ENCODE measurements around the gene PIGU.
"Not testable (repeated sequence)": the region's sequence is repeated elsewhere in the genome, so short reads cannot be mapped to it uniquely, and the experiment has no call there.

PIGU gene

DNA sequence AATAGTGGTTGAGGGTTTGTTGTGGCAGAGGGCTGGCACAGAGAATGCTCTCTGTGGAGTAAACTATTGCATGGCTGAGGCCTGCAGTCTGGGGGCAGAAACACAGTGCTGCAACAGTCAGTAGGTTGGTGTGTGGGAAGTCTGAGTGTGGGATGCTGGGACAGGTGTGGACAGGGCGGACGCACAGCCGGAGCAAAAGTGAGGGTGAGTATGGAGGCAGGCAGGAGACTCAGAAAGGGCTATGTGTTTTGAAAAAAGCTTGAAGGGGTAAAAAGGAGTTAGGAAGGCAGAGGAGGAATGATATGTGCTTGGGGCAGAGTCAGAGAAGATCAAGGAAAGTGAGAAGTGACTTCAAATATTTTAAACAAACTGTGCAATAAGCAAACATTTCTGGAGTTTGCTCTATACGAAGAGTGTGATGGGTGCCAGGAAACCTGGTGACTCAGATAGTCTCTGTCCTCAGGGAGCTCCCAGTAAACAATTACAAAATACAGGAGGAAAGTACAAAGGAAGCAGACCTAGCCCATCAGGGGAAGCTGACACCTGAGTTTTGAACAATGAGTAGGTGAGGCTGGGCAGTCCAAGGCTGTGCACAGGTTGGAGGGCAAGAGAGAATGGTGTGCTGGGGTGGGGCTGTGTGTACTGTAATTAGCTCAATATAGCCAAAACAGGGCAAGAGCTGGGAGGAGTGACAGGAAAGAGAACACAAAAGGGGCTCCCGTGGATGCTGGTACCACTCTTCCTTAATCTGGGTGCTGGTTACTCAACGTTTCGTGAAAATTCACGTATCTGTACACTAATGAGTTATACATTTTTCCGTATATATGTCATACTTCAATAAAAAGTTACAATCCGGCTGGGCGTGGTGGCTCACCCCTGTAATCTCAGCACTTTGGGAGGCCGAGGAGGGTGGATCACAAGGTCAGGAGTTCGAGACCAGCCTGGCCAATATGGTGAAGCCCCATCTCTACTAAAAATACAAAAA is 55.2 kb downstream of the PIGU start:
- no peak for DNase-seq (ENCODE audit: low spot score)

GRCh38 chr20:34621036-34621343 is 55.9 kb downstream of the PIGU start:
- DNase-seq (ENCODE audit: low spot score): no peak

- DNase-seq (ENCODE audit: low spot score): no peak
Measured at GRCh38 chr20:34618676-34619075, 58.2 kb downstream of the PIGU start.

GRCh38 chr20:34616913-34617312 is 60.0 kb downstream of the PIGU start:
- DNase-seq (ENCODE audit: low spot score): not testable (repeated sequence)

DNA sequence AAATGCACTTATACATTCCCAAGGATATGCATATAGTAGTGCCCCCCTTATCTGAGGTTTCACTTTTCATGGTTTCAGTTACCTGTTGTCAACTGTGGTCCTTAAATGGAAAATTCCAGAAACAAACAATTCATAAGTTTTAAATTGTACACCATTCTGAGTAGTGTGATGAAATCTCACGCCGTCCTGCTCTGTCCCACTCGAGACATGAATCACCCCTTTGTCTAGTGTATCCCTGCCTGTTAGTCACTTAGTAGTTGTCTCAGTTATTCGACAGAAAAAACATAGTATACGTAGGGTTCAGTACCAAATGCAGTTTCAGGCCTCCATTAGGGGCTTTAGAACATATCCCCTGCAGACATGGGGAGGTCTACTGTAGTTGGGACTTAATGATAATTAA is 61.4 kb downstream of the PIGU start:
- no peak for DNase-seq (ENCODE audit: low spot score)

GRCh38 chr20:34611976-34612375 is 64.9 kb downstream of the PIGU start:
- not testable (repeated sequence) for DNase-seq (ENCODE audit: low spot score)

DNA sequence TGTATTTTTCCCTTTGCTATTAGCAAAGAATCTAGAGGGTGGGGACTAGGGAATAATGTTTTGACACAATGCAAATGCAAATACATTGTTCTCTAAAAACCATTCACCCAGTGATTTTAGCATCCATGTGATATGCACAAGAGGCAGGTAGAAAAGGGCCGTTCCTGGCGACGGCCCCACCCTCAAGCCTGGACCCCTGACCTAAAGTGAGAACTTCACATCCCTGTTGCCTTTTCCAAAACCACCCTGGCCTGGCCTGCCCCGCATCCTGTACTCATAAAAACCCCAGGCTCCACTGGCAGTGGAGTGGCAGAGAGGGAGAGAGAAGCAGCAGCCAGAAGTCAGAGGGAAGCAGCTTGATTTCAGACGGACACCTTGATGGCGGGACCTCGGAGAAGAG is 69.8 kb downstream of the PIGU start:
- DNase-seq (ENCODE audit: low spot score): no peak

DNA sequence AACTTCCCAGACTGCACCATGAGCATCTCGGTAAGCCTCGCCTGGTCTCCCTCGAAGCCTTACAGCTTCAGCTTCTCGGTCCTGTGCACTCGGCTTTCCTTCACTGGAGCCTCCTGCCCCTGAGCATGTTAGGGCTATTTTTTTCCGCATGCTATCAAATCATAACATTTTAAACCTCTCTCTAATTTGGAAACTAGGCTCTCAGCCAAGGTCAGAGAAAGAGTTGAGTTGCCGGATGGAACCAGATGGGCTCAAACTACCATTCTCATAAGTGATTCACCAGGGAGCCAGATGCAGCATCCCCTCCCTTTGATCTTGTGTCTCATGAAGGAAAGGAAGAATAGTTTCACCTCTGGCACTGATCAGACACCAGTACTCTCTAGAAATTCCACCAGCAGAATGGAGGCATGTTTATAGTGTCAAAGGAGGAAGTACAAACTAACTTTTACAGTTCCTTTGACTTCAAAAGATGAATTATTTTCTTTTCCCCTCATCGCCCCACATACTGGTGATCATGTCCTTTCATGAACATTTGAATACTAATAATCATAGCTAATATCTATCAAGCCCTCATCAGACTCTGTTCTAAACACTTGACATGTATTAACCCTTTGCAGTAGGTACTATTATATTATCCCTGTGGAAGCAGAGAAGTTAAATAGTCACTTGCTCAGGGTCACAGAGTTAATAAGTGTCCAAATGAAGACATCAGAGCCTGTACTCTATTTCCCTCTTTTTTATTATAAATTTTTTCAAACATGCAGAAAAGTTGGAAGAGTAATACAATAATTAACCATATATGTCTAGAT is 71.7 kb downstream of the PIGU start:
- no peak for DNase-seq (ENCODE audit: low spot score)

- no peak for DNase-seq (ENCODE audit: low spot score)
Measured at GRCh38 chr20:34600892-34601653, 75.8 kb downstream of the PIGU start.

- no peak for DNase-seq (ENCODE audit: low spot score)
Measured at GRCh38 chr20:34595377-34596184, 81.3 kb downstream of the PIGU start.

GRCh38 chr20:34586488-34587163 is 90.3 kb downstream of the PIGU start:
- no peak for DNase-seq (ENCODE audit: low spot score)

DNA sequence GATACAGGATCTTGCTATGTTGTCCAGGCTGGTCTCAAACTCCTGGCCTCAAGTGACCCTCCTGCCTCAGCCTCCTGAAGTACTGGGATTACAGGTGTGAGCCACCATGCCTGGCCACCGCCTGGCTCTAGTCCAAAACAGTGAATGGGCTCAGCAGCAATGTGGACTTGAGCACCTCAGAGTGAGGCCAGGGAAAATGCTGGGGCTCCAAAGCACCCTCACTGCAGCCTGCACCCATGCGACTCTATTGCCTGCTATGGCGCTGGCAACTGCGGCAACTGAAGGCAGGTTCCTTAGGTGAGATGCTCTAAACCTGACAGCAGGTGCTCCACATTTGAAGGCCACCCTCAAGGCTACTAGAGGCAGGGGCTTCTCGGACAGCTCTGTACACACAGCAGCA is 91.9 kb downstream of the PIGU start:
- no peak for DNase-seq (ENCODE audit: low spot score)

DNA sequence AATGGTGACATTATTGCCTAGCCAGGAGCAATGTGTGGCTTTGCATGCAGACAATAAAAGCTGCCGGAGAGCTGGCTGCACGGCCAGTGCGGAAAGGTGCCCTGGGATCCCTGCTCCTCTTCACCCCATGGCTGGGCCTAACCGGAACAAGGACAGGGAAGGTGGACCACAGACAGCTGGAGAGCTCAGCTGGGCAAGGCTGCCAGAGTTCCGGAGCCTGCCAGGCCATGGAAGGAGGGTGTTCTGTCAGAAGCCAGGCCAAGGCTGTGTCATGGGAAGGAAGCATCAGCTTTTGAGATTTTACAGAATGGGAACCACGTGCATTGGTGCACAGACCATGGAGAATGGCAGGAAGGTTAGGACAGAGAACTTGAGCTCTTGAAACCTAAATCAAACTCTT is 93.3 kb downstream of the PIGU start:
- DNase-seq (ENCODE audit: low spot score): no peak

DNA sequence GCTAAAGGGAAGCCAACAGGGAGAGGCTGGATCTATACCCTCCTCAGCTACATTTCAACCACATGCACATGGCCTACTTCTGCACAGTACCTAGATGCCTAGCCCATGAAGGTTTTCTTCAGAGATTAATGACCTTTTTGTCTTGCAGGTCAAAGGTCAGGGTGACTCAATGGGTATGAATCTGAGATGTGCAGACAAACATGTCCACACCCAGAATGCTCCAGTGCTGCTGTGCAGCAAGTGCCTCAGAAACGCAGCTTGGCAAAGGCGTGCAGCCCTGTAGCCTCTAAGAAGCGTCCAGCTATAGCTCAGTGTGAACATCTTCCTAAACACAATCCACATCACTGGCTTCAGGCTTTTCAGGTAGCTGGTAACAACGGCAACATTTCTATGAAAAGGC is 94.0 kb downstream of the PIGU start:
- no peak for DNase-seq (ENCODE audit: low spot score)

DNA sequence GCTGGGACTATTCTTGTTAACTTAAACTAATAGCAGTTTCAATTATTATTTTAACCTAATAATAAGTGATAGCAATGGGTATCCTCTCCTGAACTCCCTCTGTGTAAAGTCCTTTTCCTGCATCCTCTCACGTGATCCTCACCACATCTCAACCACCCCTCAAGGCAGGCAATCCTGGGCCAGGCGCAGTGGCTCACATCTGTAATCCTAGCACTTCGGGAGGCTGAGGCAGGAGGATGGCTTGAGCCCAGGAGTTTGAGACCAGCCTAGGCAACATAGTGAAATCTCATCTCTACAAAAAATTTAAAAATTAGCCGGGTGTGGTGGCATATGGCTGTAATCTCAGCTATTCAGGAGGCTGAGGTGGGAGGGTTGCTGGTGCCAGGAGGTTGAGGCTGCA is 94.7 kb downstream of the PIGU start:
- no peak for DNase-seq (ENCODE audit: low spot score)

DNA sequence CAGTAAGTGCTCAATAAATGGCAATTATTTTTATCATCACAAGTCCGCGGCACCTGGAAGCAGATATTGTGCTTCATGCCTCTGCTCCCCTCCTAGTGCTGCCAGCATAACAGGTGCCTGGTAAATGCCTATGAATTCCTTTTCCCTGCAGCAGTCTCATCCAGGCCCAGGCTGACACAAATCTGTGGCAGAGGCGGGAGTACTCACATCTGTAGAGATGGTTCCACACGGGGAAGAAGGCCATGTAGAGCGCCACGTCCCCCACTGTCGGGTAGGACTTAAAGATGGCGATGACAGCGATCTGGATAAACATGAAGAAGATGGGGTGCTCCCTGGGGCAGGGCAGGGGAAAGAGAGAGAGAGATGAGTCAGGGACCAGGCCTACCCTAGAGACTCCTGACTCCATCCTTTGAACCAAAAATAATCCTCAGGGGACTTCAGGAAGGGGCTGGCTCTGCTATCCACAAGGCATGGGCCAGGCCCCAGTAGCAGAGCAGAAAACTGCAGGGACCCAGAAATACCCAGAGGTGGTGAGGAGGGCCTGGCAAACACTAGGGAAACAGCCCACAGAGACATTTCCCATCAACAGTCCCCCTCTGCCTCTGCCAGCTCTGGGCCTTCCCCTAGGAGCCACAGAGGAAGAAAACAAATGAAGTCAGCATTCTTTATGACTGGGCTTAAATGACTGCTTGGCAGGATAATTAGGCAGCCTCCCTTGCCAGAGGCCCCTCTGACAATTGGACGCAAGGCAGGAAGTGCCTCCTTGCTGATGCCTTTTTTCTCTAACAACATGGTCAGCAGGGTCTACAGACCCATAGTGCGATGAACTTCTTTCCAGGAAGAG is 95.3 kb downstream of the PIGU start:
- DNase-seq (ENCODE audit: low spot score): no peak

DNA sequence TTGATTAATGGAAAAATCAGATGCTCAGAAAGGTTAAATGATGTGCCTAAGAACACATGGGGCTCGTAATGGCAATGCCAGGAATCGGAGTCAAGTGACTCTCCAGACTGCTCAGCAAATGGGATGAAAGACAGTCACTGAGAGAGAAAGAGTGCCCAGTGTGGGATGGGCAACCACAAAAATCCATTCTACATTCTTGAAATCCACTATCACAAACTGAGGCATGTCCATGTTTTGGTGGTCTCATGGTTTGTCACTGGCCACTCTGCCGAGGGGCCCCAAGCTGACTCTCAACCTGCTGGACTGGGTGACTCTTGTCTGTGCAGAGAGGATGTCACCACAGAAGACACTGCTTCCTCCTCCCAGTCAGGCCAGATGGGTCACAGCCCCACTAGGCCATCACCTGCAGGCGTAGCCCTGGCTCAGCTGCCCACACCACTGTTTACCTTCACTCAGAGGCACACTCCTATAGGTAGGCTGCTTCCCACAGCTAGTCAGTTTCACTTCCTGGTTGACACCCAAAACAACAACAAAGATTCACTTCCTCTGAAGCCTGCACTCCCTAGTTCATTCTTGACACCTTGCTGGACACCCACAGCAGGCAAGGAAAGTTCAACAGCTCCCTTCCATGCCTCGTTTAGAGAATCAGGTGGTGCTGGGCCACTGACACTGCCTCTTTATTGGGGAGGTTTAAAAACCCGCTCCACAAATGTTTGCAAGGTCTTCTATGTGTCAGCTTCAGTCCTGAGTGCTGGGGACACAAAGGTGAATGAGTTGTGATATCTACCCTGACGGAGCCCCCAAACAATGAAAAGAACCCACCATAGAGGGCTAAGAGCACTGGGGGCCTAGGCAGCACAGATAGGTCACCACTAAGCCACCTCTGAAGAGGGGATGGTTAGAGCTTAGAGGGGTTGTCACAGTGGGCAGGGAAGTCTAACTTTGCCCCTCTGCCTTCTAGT is 96.6 kb downstream of the PIGU start:
- no peak for DNase-seq (ENCODE audit: low spot score)

- DNase-seq (ENCODE audit: low spot score): no peak
Measured at GRCh38 chr20:34579191-34579978, 97.5 kb downstream of the PIGU start.
